K562 (cell line): ENCODE measurements around the gene POC5. TPM values are rescaled to one million over a fixed set of nuclear protein-coding genes. Genes with fewer than 3 reads are reported as not detected.

Experiments used
- CHCHD3 ChIP-seq: fragments of 250-450 bp; sonication (Bioruptor Pico); IDR thresholded peaks from 2 replicates; pipeline ENCODE4 v2.1.2; 2022; ENCODE audit warnings: mild to moderate bottlenecking
- NELFE ChIP-seq: IDR thresholded peaks from 2 replicates; pipeline ENCODE4 v1.6.1; 2011; ENCODE audit warnings: mild to moderate bottlenecking; ENCODE audit not compliant: insufficient read depth, insufficient read length
- SMARCB1 ChIP-seq: IDR thresholded peaks from 2 replicates; pipeline ENCODE4 v1.6.1; 2011; ENCODE audit warnings: improper control_type of control experiment, low read depth; ENCODE audit not compliant: insufficient read length
- TEAD4 ChIP-seq, 2 experiments: sonication (generic) in 1 of 2; formaldehyde crosslinking in 1 of 2; IDR thresholded peaks; 2 replicates each; pipeline versions ENCODE4 v1.6.1 to v1.8.0; 2012 to 2022; ENCODE audit warnings: borderline replicate concordance in 1 of 2, inconsistent platforms in 1 of 2, low read length in 1 of 2, mild to moderate bottlenecking in 1 of 2, missing genetic modification reagents in 1 of 2
- ZNF184 ChIP-seq: sonication (generic); formaldehyde crosslinking; IDR thresholded peaks from 2 replicates; pipeline ENCODE4 v1.5.0; 2020; ENCODE audit warnings: missing genetic modification reagents
- ZNF224 ChIP-seq: sonication (generic); formaldehyde crosslinking; IDR thresholded peaks from 2 replicates; pipeline ENCODE4 v1.8.0; 2022; ENCODE audit warnings: mild to moderate bottlenecking, missing genetic modification reagents
- ZNF316 ChIP-seq: fragments of 450-650 bp; IDR thresholded peaks from 2 replicates; pipeline ENCODE4 v1.6.1; 2016
- ZNF436 ChIP-seq: fragments of 250-450, 450-650 bp; sonication (Bioruptor Pico); formaldehyde crosslinking; IDR thresholded peaks from 2 replicates; pipeline ENCODE4 v1.7.0; 2020; ENCODE audit warnings: mild to moderate bottlenecking
- polyA plus RNA-seq, 8 experiments: library from polyadenylated mRNA; depleted of rRNA in 4 of 8; stranded (reverse) in 5 of 8; unstranded in 3 of 8; fragments of >200 nt; fragmentation: Nextera tagmentation in 2 of 8; fragmentation: Illumina TruSeq in 1 of 8; extraction: Ambion mirVana in 2 of 8; extraction: Trizol in 1 of 8; gene quantifications; 2 replicates each; pipeline versions ENCODE4 v1.2.1 to v1.2.3, GENCODE V29; 2011 to 2014; ENCODE audit warnings: inconsistent platforms in 1 of 8, missing spikeins in 1 of 8
- total RNA-seq, 7 experiments: library from RNA; depleted of rRNA in 6 of 7; stranded (reverse); fragments of >200 nt in 6 of 7; fragmentation: Illumina TruSeq in 2 of 7; extraction: Trizol in 2 of 7; gene quantifications; 2 replicates each; pipeline versions ENCODE4 v1.2.1 to v1.2.3, GENCODE V29; 2011 to 2021; ENCODE audit warnings: low replicate concordance in 1 of 7
- TF ChIP-seq, protein P1 (sequence below), 2 experiments: fragments of 450-650 bp in 1 of 2; sonication (generic) in 1 of 2; formaldehyde crosslinking in 1 of 2; IDR thresholded peaks; 2 replicates each; pipeline versions ENCODE4 v1.7.1 to v1.9.0; 2016 to 2022; ENCODE audit warnings: inconsistent platforms in 1 of 2, mild to moderate bottlenecking in 1 of 2, missing genetic modification reagents in 1 of 2
- TF ChIP-seq, protein P2 (sequence below): fragments of 250-450 bp; sonication (Bioruptor Pico); IDR thresholded peaks from 2 replicates; pipeline ENCODE4 v1.8.0; 2022; ENCODE audit warnings: moderate library complexity, mild to moderate bottlenecking, inconsistent platforms
- TF ChIP-seq, protein P3 (sequence below): fragments of 200-800 bp; sonication (Bioruptor generic); IDR thresholded peaks from 2 replicates; pipeline ENCODE4 v1.6.1; 2017; ENCODE audit warnings: missing genetic modification characterization, missing compliant biosample characterization
- TF ChIP-seq, protein P4 (sequence below): sonication (generic); formaldehyde crosslinking; IDR thresholded peaks from 2 replicates; pipeline ENCODE4 v1.5.0; 2020; ENCODE audit warnings: missing genetic modification reagents

The POC5 gene
- total and polyA plus RNA-seq, 9 of the 15 experiments (the other 6 are each of a cell fraction or from before 2014, with no cell fraction given), result 14.5 to 38.2 (median 27.0) TPM

DNA sequence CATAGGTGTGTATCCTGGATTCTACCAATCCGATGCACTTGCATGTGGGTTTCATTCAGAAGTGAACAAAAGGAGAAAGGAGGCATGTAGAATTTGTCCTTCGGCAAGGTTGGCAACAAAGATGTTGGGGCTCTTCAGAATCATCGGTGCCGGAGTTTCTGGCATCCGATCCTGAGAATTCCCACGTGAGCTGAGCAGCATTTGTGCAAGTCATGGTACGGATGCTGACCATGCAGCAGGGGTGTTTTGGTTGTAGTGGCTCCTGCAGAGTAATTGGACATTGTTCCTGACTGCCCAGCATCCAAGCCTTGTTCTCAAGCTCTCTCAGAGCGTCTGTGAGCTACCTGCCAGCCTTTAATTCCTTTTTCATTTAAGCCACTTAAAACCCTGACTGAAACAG is 19.0 kb upstream of the POC5 start (continued):
- TF ChIP-seq, protein P1, sequence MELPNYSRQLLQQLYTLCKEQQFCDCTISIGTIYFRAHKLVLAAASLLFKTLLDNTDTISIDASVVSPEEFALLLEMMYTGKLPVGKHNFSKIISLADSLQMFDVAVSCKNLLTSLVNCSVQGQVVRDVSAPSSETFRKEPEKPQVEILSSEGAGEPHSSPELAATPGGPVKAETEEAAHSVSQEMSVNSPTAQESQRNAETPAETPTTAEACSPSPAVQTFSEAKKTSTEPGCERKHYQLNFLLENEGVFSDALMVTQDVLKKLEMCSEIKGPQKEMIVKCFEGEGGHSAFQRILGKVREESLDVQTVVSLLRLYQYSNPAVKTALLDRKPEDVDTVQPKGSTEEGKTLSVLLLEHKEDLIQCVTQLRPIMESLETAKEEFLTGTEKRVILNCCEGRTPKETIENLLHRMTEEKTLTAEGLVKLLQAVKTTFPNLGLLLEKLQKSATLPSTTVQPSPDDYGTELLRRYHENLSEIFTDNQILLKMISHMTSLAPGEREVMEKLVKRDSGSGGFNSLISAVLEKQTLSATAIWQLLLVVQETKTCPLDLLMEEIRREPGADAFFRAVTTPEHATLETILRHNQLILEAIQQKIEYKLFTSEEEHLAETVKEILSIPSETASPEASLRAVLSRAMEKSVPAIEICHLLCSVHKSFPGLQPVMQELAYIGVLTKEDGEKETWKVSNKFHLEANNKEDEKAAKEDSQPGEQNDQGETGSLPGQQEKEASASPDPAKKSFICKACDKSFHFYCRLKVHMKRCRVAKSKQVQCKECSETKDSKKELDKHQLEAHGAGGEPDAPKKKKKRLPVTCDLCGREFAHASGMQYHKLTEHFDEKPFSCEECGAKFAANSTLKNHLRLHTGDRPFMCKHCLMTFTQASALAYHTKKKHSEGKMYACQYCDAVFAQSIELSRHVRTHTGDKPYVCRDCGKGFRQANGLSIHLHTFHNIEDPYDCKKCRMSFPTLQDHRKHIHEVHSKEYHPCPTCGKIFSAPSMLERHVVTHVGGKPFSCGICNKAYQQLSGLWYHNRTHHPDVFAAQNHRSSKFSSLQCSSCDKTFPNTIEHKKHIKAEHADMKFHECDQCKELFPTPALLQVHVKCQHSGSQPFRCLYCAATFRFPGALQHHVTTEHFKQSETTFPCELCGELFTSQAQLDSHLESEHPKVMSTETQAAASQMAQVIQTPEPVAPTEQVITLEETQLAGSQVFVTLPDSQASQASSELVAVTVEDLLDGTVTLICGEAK (IDR thresholded peaks at IDR 0.05), result no peak
- TF ChIP-seq, protein P1 (CRISPR knock-in tag; IDR thresholded peaks at IDR 0.05), result no peak
- TF ChIP-seq, protein P2, sequence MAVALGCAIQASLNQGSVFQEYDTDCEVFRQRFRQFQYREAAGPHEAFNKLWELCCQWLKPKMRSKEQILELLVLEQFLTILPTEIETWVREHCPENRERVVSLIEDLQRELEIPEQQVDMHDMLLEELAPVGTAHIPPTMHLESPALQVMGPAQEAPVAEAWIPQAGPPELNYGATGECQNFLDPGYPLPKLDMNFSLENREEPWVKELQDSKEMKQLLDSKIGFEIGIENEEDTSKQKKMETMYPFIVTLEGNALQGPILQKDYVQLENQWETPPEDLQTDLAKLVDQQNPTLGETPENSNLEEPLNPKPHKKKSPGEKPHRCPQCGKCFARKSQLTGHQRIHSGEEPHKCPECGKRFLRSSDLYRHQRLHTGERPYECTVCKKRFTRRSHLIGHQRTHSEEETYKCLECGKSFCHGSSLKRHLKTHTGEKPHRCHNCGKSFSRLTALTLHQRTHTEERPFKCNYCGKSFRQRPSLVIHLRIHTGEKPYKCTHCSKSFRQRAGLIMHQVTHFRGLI (CRISPR knock-in tag), result no peak
- no peak for TF ChIP-seq ZNF184 (CRISPR knock-in tag)
- TF ChIP-seq NELFE, result no peak
- no peak for TF ChIP-seq CHCHD3 (CRISPR knock-in tag)
- TF ChIP-seq, protein P3, sequence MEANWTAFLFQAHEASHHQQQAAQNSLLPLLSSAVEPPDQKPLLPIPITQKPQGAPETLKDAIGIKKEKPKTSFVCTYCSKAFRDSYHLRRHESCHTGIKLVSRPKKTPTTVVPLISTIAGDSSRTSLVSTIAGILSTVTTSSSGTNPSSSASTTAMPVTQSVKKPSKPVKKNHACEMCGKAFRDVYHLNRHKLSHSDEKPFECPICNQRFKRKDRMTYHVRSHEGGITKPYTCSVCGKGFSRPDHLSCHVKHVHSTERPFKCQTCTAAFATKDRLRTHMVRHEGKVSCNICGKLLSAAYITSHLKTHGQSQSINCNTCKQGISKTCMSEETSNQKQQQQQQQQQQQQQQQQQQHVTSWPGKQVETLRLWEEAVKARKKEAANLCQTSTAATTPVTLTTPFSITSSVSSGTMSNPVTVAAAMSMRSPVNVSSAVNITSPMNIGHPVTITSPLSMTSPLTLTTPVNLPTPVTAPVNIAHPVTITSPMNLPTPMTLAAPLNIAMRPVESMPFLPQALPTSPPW (CRISPR knock-in tag), result no peak
- TF ChIP-seq ZNF224 (CRISPR knock-in tag), result no peak
- TF ChIP-seq ZNF436 (CRISPR knock-in tag), result no peak
- TF ChIP-seq TEAD4 (IDR thresholded peaks at IDR 0.05; ENCODE audit: low read length), result no peak
- no peak for TF ChIP-seq TEAD4 (CRISPR knock-in tag; IDR thresholded peaks at IDR 0.05; ENCODE audit: borderline replicate concordance)
- no peak for TF ChIP-seq SMARCB1
- TF ChIP-seq ZNF316, result peak; percentile 67
- TF ChIP-seq, protein P4, sequence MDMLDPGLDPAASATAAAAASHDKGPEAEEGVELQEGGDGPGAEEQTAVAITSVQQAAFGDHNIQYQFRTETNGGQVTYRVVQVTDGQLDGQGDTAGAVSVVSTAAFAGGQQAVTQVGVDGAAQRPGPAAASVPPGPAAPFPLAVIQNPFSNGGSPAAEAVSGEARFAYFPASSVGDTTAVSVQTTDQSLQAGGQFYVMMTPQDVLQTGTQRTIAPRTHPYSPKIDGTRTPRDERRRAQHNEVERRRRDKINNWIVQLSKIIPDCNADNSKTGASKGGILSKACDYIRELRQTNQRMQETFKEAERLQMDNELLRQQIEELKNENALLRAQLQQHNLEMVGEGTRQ (CRISPR knock-in tag), result 0 out of 2 replicates have a peak, but pooled peaks have one; percentile 18
- TF ChIP-seq, all 486 proteins: peak for 7
